GM12874 (cell line): ENCODE data around the gene SUCLG2.

ENCODE experiments used
- CTCF ChIP-seq: IDR thresholded peaks from 2 replicates; pipeline ENCODE4 v1.5.1; 2011; ENCODE audit warnings: low read depth, mild to moderate bottlenecking, control low read depth, low read length, moderate library complexity; ENCODE audit not compliant: insufficient read depth

The SUCLG2 gene

GRCh38 chr3:67349551-67350174 is 304.7 kb downstream of the SUCLG2 start:
- TF ChIP-seq CTCF = no peak

GRCh38 chr3:67346081-67346480 is 308.3 kb downstream of the SUCLG2 start:
- TF ChIP-seq CTCF = no peak

- TF ChIP-seq CTCF = no peak
Measured at GRCh38 chr3:67335813-67336212, 318.6 kb downstream of the SUCLG2 start.

- TF ChIP-seq CTCF = no peak
Measured at GRCh38 chr3:67334588-67334987, 319.8 kb downstream of the SUCLG2 start.

GRCh38 chr3:67329358-67329757 is 325.1 kb downstream of the SUCLG2 start:
- TF ChIP-seq CTCF = no peak

- TF ChIP-seq CTCF = no peak
Measured at GRCh38 chr3:67327582-67327981, 326.8 kb downstream of the SUCLG2 start.

GRCh38 chr3:67325231-67325630 is 329.2 kb downstream of the SUCLG2 start:
- TF ChIP-seq CTCF = no peak
